GM18507 (cell line): ENCODE data around the gene SCN2B.

ENCODE experiments used
- DNase-seq: peaks from one replicate; pipeline ENCODE4 v3.0.0; 2011; ENCODE audit warnings: low read depth; ENCODE audit not compliant: insufficient read length; ENCODE audit errors: extremely low spot score
- FAIRE-seq: peaks from 2 replicates; lab custom pipeline; 2011; peaks lifted over from hg19 to GRCh38; lab: Jason Lieb, UNC

SCN2B gene

DNA sequence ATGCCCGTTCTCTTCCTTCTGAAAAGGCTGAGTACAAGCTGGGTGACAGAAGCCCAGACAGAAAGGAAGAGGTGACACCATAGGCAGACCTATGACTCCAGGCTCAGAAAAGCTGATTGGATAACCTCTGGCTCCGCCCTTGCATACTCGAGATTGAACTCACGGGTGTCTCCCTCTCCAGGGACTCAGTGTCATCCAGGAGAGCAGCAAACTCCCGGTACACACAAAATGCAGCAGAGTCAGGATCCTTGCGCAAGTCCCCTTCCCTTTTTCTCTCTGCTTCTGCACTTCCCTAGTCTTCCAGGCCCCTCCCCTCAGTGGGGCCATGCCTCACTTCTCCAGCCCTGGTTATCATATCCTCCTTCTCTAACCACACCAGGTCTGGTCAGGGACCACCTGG is 33.6 kb downstream of the SCN2B start:
- FAIRE-seq (no peak), DNase-seq (no peak)

- DNase-seq (no peak), FAIRE-seq (no peak)
These were observed 34.4 kb downstream of the SCN2B start for GRCh38 chr11:118142081-118142480.

DNA sequence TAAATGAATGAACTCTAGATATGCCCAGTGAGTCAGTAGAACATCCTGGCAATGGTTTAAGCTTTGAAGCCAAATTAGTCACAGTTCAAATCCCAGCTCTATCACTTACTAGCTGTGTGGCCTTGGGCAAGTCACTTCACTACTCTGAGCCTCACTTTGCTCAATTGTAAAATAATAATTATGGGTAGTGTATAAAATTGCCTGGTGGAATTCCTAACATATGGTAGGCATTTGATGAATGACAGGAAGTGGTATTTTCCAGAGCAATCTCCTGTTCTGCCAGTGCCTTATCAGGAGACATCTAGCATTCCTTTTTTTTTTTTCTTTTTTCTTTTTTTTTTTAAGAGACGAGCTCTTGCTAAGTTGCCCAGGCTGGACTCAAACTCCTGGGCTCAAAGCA is 36.9 kb downstream of the SCN2B start:
- DNase-seq: no peak
- FAIRE-seq: no peak

GRCh38 chr11:118138839-118139420 is 37.5 kb downstream of the SCN2B start:
- DNase-seq (no peak), FAIRE-seq (no peak)

DNA sequence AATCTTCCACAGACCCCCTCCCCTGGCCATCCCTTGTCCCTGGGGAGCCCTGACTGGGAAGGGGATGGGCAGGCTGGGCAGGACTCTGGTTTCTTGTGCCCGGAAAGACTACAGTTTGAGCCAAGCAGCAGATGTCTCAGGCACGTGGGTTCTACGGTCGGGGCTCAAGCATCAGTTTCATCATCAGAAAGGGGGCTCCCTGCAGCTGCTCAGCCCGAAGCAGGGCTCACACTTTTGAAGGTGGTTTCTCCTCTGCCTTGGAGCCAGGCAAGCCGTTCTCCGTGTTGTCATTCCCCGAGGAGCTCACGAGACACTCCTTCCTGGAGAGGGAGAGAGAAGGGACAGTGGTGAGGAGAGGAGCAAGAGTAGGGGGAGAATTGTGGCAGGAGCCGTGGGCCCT is 39.6 kb downstream of the SCN2B start:
- FAIRE-seq: no peak
- DNase-seq: no peak

DNA sequence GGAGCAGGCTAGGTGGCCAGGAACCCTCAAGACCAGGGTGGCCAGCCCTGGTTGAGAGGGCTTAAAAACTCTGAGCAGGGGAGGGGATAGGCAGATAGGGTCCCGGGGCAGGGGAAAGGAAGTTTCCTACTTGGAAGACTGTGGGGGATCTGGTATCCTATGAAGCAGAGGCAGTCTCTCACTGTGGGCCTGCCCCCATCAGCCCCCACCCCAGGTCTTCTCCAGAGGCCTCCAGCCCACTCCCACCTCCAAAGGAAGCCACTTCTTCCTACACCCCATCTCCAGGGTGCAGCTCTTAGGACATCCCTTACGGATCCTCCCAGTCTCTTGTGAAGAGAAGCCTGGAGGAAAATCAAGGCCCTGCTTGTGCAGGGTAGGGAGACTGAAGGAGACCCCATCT is 40.1 kb downstream of the SCN2B start:
- DNase-seq: no peak
- FAIRE-seq: no peak

DNA sequence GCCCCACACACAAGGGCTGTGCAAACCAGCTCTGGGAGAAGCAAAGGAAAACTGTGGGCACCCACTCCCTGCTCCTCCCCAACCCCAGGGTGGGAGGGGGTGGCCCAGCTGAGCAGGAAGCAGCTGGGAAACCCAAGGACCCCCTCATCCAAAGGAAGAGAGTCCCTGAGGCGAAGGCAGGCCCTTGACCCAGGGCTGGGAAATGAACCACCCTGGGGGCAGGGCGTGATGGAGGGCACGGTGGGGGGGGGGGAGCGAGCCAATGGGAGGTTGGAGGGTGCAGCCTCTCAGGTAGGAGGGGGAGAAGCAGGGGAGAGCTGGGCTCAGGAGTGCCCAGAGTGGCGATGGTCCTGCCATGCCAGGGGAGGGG is 40.7 kb downstream of the SCN2B start:
- DNase-seq (no peak), FAIRE-seq (no peak)

- FAIRE-seq: no peak
- DNase-seq: no peak
These were observed 41.2 kb downstream of the SCN2B start for GRCh38 chr11:118135051-118135795.

DNA sequence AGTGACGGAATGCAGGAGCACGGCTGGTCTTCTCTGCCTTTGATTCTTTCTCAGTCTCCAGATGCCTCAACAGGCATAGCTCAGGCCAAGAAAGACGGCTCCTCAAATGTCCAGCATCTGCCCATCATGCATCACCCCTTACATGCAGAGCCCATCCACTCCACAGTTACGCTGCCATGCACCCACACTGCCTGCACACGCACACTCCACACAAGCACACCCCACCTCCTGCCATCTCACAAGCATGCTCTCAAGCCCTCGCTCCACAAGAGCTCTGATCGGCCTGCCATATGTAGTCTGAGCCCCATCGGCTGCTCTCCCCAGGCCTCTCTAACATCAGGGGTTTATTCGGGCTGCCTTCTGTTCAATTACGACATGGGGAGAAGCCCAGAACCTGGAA is 42.6 kb downstream of the SCN2B start:
- no peak for DNase-seq
- no peak for FAIRE-seq

DNA sequence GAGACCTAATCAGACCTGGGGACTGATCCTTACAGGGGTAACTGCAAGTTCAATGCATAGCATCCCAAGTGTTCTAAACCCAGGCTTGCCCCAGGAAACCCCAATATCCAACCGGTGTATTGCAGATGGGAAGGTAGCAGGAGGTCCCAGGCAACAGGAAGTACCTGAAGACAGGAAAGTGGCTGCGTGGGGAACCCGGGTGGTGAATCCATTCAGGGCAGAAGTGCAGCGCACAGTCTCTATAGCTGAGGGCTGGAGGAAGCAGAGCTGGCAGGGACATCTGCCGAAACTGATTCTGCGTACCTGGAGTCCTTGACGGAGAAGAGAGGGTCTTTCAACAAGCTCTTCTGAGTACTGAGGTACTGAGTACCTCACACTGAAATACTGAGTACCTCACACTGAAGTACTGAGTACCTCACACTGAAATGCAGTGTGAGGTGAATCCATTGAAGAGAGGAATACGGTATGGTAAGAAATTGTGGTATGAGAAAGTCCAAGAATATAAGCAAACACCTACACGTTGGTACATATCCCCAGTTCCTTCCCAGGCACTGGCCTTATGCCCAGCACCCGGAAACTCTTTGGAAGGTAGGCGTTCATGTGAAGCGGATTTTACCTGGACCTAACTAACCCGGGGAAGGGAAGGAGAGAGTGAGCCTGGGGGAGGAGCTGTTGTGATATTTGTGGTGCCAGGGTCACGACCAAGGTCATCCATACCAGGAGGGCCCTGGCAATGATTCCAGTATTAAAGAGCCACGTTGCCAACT is 43.9 kb downstream of the SCN2B start:
- FAIRE-seq (no peak), DNase-seq (no peak)

DNA sequence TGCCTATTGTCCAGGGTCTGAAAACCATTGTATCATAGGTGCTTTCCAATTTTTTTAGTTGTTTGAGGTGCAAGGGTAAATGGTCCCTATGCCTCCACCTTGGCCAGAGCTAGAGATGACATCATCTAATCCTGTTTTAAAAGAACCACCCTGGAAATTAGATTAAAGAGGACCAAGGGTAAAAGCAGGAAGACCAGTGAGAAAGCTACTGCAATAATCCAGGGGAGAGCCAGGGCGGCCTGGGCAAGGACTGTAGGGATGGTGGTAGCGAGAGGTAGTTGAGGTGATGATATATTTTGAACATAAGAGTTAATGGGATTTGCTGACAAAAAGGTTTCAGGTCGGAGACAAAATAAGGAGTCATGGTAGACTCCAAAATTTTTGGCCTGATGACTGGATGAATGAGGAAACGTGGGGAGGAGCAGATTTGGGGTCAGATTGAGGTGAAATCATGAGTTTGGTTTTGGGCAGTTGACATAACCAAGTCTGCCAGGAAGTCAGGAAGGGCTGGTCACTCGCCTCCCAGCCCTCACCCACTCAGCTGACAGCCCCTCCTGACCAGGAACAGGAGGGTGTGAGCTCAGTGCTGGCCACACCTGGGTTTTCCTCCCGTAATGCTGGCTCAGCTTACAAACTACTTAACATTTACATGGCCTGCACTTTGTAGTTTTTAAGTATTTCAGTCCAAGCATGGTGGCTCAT is 46.8 kb downstream of the SCN2B start:
- DNase-seq (no peak), FAIRE-seq (no peak)

GRCh38 chr11:118128721-118129470 is 47.5 kb downstream of the SCN2B start:
- FAIRE-seq (no peak), DNase-seq (no peak)

GRCh38 chr11:118128310-118128709 is 48.1 kb downstream of the SCN2B start:
- FAIRE-seq (no peak), DNase-seq (no peak)

GRCh38 chr11:118126082-118126838 is 50.2 kb downstream of the SCN2B start:
- no peak for DNase-seq
- FAIRE-seq: no peak

DNA sequence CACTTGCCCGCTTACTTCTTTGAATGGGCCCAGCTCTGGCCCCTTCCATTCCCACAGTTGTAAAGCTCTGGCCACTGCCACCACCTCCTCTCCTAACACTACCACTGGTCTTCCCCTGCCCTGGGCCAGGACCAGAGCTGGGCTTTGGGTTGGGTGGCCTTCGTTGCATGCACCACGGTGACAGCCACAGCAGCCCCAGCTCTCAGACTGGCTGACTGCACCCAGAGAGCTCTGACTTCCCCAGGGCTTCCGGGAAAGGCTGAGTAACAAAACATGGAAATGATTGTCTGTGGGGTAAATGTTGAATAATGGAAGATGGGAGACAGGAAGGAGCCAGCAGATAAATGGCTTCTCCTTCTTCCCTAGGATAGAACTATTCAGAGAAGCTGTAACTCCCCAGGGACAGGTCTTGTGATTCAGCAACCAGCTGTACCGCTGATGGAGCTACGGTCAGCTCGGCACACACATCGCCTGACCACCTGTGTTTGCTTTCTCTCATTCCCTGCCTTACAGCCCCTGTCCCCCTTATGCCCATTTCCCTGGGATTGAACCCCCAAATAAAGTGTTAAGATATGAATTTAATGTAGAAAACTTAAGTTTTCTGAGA is 51.4 kb downstream of the SCN2B start:
- no peak for FAIRE-seq
- no peak for DNase-seq

DNA sequence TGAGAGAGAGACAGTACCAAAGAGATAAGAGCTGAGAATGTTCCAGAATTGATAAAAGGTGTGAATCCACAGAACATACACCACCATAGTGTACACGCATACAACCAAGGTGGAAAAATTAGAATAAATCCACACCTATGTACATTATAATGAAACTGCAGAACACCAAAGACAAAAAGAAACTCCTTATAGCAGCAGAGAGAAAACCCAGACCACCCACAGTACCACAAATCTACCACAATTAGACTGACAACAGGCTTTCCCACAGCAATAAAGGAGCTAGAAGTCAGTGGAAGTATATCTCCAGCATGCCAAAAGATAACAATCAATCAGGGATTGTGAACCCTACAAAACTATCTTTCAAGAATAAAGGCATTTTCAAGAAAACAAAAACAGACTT is 55.6 kb downstream of the SCN2B start:
- DNase-seq: no peak
- no peak for FAIRE-seq

DNA sequence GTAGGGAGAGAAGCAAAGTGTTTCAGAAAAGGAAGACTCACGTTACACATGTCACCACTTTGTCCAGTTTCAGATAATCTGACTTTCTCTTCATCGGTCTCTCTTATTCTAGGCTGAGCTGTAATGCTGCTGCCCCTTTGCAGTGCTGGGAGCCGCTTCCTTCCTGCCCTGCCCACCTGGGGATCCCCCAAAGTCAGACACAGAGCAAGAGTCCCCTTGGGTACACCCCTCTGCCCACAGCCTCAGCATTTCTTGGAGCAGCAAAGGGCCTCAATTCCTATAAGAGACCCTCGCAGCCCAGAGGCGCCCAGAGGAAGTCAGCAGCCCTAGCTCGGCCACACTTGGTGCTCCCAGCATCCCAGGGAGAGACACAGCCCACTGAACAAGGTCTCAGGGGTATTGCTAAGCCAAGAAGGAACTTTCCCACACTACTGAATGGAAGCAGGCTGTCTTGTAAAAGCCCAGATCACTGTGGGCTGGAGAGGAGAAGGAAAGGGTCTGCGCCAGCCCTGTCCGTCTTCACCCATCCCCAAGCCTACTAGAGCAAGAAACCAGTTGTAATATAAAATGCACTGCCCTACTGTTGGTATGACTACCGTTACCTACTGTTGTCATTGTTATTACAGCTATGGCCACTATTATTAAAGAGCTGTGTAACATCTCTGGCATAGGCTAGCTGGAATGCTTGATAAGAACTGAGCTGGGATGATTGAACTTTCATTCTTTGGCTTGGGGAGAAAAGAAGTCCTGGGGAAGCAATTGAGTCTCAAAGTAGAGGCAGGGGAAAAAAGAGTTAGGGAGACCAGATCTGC is 58.4 kb downstream of the SCN2B start:
- no peak for DNase-seq
- peak; percentile 86 for FAIRE-seq

GRCh38 chr11:118115048-118115447 is 61.4 kb downstream of the SCN2B start:
- DNase-seq (no peak), FAIRE-seq (no peak)
